Ectodermal cell (in vitro differentiated cells): ENCODE measurements around the gene GADD45GIP1.

Experiments
- H3K27ac ChIP-seq: 2 replicates; pipeline ENCODE4 v1.7.0; 2013; ENCODE audit warnings: mild to moderate bottlenecking, low read depth, low read length; ENCODE audit not compliant: insufficient read depth, poor library complexity, severe bottlenecking
- H3K27me3 ChIP-seq: 2 replicates; pipeline ENCODE4 v1.7.0; 2013; ENCODE audit warnings: mild to moderate bottlenecking, low read length; ENCODE audit not compliant: insufficient read depth, control insufficient read depth, poor library complexity, severe bottlenecking
- H3K36me3 ChIP-seq: one replicate; pipeline ENCODE4 v1.7.0; 2013; ENCODE audit warnings: low read length; ENCODE audit not compliant: control insufficient read depth, insufficient read depth
- H3K4me1 ChIP-seq: one replicate; pipeline ENCODE4 v1.7.0; 2013; ENCODE audit warnings: low read length; ENCODE audit not compliant: control insufficient read depth, insufficient read depth
- H3K4me3 ChIP-seq: 2 replicates; pipeline ENCODE4 v1.7.0; 2013; ENCODE audit warnings: low read depth, low read length, control low read depth; ENCODE audit not compliant: insufficient read depth
- H3K9me3 ChIP-seq: 2 replicates; pipeline ENCODE4 v1.7.0; 2013; ENCODE audit warnings: mild to moderate bottlenecking, low read length, moderate library complexity; ENCODE audit not compliant: control insufficient read depth
- WGBS, 2 experiments: methylation state at CpG; one replicate each; pipeline ENCODE4 v1.1.7; 2013; ENCODE audit warnings: missing lambda C conversion rate in 2 of 2; 5-methylcytosine and 5-hydroxymethylcytosine counted together

The GADD45GIP1 gene

GRCh38 chr19:12949363-12950283, 7.4 kb downstream of the GADD45GIP1 start:
- 92% methylated on average over 16 of the region's 16 CpGs for WGBS, 2 experiments
- Histone ChIP-seq H3K27ac (no peak overlapping the region), H3K9me3 (no peaks in the 10 kb centered on the region), H3K4me3 (no peak overlapping the region), H3K36me3 (peaks cover 38% of the 10 kb centered on the region), H3K27me3 (no peaks in the 10 kb centered on the region), H3K4me1 (no peaks in the 10 kb centered on the region)

- 94 to 96% methylated on average over 30 of the region's 30 CpGs for WGBS, 2 experiments
- Histone ChIP-seq H3K27me3 (no peaks in the 10 kb centered on the region), H3K9me3 (no peaks in the 10 kb centered on the region), H3K27ac (no peak overlapping the region), H3K4me1 (no peaks in the 10 kb centered on the region), H3K4me3 (no peak overlapping the region), H3K36me3 (peaks cover 38% of the 10 kb centered on the region)
Observed at GRCh38 chr19:12948612-12949362, 8.2 kb downstream of the GADD45GIP1 start.

GRCh38 chr19:12947702-12948611, 9.1 kb downstream of the GADD45GIP1 start:
- Histone ChIP-seq H3K4me3 (no peak overlapping the region), H3K4me1 (no peaks in the 10 kb centered on the region), H3K27me3 (no peaks in the 10 kb centered on the region), H3K9me3 (no peaks in the 10 kb centered on the region), H3K36me3 (peaks cover 40% of the 10 kb centered on the region), H3K27ac (no peak overlapping the region)
- WGBS, 2 experiments = 94 to 95% methylated on average over 28 of the region's 28 CpGs

- H3K27ac ChIP-seq = no peak overlapping the region
- H3K36me3 ChIP-seq = peaks cover 41% of the 10 kb centered on the region
- no peaks in the 10 kb centered on the region for H3K27me3 ChIP-seq
- H3K4me3 ChIP-seq = peak overlapping the region; percentile 80
- WGBS, 2 experiments = 61 to 62% methylated on average over 13 to 14 of the region's 14 CpGs
- H3K4me1 ChIP-seq = no peaks in the 10 kb centered on the region
- no peaks in the 10 kb centered on the region for H3K9me3 ChIP-seq
Observed at GRCh38 chr19:12946731-12947496, 10.1 kb downstream of the GADD45GIP1 start.

GRCh38 chr19:12946092-12946721, 10.8 kb downstream of the GADD45GIP1 start:
- 0 to 1% methylated on average over 40 of the region's 40 CpGs for WGBS, 2 experiments
- Histone ChIP-seq H3K4me1 (no peaks in the 10 kb centered on the region), H3K4me3 (peak overlapping the region; percentile 80)

GRCh38 chr19:12945479-12946091, 11.4 kb downstream of the GADD45GIP1 start, which contains the start of gene RAD23A:
Gene RAD23A, plus strand, starts transcription at chr19:12945862. Its CDS starts 87 bp downstream, at chr19:12945949.
- Histone ChIP-seq H3K9me3 (no peaks in the 10 kb centered on the region), H3K27me3 (no peaks in the 10 kb centered on the region), H3K36me3 (peaks cover 52% of the 10 kb centered on the region), H3K4me3 (peak within 1 kb of the TSS; percentile 80), H3K27ac (peak within 1 kb of the TSS; percentile 99), H3K4me1 (peaks cover under 1% of the 10 kb centered on the region)
- whole genome bisulfite sequencing, 2 experiments = 1% methylated on average over 62 of the region's 62 CpGs

More at GRCh38 chr19:12946092-12946721, 10.8 kb downstream of the GADD45GIP1 start:
- no peaks in the 10 kb centered on the region for H3K27me3 ChIP-seq
- H3K36me3 ChIP-seq = peaks cover 46% of the 10 kb centered on the region
- peak overlapping the region; percentile 99 for H3K27ac ChIP-seq
- H3K9me3 ChIP-seq = no peaks in the 10 kb centered on the region

- Histone ChIP-seq H3K27me3 (no peaks in the 10 kb centered on the region), H3K36me3 (peaks cover 52% of the 10 kb centered on the region), H3K9me3 (no peaks in the 10 kb centered on the region), H3K27ac (peak overlapping the region; percentile 8), H3K4me3 (no peak overlapping the region), H3K4me1 (peaks cover 10% of the 10 kb centered on the region)
- 88 to 94% methylated on average over 2 of the region's 2 CpGs for WGBS, 2 experiments
Observed at GRCh38 chr19:12944104-12944674, 12.8 kb downstream of the GADD45GIP1 start.

- Histone ChIP-seq H3K4me1 (peaks cover 10% of the 10 kb centered on the region), H3K9me3 (no peaks in the 10 kb centered on the region), H3K27ac (no peak overlapping the region), H3K27me3 (no peaks in the 10 kb centered on the region), H3K36me3 (peaks cover 45% of the 10 kb centered on the region), H3K4me3 (no peak overlapping the region)
- 94 to 95% methylated on average over 18 of the region's 18 CpGs for WGBS, 2 experiments
Observed at GRCh38 chr19:12943437-12944044, 13.5 kb downstream of the GADD45GIP1 start.
